ENCODE data around the gene TBC1D4. TPM values are rescaled to one million over a fixed set of nuclear protein-coding genes. Genes with fewer than 3 reads are reported as not detected.

The TBC1D4 gene
- total RNA-seq, 1 donor from 2014 or later: 26.1 TPM

DNA sequence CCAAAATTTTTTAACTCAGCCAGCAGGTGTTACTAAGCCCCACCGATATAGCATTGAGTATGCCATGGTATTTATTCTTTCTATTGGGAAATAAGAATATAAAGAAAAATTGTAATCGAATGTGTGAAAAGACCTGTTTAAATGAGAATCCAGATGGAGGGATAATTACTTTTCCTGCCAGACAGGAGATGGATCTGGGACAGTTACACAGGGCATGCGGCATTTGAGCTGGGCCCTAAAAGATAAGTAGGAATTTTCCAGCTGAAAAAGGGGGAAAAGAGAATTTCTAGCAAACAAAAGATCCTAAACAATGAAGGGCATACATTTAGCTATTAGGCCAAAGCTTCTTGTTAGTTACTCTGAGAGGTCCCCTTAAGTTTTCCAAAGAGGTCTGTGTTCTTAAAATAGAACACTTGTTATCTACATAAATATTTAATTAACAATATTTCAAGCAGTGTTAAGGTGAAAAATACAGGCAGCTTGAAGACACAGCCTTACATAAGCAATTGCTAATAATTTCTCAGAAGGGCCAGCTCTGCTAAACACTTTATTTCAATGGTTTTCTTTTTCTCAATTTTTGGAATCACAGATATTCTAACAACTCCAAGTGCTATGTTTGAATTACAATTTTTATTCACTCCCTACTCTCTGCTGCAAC is 63.7 kb downstream of the TBC1D4 start:
- intact Hi-C loops (cut with DNase I): no loop called here

DNA sequence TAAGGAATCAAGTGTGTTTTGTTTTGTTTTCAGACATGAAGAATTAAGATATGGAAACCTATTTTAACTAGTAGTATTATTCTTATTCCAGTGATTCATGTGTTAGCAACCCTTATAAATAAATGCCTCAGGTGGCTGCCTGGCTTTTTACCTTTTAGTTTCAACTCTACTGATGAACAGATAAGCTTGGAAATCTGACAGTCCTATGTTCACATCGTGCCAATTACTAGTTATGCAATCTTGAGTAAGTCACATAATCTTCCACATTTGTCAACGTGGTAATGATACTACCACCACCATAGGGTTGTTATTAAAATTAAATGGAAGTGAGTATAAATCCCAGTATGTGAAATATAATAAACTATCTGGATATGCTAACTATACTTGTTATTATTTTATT is 64.3 kb downstream of the TBC1D4 start:
- Histone ChIP-seq H3K9me3 (no peaks in the 10 kb centered on the region), H3K27me3 (no peaks in the 10 kb centered on the region), H3K27ac (no peak overlapping the region), H3K36me3 (no peaks in the 10 kb centered on the region), H3K4me3 (no peak overlapping the region), H3K4me1 (peaks cover 38% of the 10 kb centered on the region)
- DNase-seq (no peak), ATAC-seq (no peak)
- TF ChIP-seq, protein P1, sequence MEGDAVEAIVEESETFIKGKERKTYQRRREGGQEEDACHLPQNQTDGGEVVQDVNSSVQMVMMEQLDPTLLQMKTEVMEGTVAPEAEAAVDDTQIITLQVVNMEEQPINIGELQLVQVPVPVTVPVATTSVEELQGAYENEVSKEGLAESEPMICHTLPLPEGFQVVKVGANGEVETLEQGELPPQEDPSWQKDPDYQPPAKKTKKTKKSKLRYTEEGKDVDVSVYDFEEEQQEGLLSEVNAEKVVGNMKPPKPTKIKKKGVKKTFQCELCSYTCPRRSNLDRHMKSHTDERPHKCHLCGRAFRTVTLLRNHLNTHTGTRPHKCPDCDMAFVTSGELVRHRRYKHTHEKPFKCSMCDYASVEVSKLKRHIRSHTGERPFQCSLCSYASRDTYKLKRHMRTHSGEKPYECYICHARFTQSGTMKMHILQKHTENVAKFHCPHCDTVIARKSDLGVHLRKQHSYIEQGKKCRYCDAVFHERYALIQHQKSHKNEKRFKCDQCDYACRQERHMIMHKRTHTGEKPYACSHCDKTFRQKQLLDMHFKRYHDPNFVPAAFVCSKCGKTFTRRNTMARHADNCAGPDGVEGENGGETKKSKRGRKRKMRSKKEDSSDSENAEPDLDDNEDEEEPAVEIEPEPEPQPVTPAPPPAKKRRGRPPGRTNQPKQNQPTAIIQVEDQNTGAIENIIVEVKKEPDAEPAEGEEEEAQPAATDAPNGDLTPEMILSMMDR (IDR thresholded peaks at IDR 0.05): no peak
- intact Hi-C loops (cut with DNase I): no loop called here

More for the DNA sequence above, 63.7 kb downstream of the TBC1D4 start:
- TF ChIP-seq, protein P1 (IDR thresholded peaks at IDR 0.05): no peak
- ATAC-seq (no peak), DNase-seq (no peak)
- peak overlapping the region; percentile 21 for H3K27ac ChIP-seq
- H3K4me3 ChIP-seq: no peak overlapping the region
- no peaks in the 10 kb centered on the region for H3K27me3 ChIP-seq
- H3K9me3 ChIP-seq: no peaks in the 10 kb centered on the region
- H3K36me3 ChIP-seq: no peaks in the 10 kb centered on the region
- peaks cover 38% of the 10 kb centered on the region for H3K4me1 ChIP-seq

DNA sequence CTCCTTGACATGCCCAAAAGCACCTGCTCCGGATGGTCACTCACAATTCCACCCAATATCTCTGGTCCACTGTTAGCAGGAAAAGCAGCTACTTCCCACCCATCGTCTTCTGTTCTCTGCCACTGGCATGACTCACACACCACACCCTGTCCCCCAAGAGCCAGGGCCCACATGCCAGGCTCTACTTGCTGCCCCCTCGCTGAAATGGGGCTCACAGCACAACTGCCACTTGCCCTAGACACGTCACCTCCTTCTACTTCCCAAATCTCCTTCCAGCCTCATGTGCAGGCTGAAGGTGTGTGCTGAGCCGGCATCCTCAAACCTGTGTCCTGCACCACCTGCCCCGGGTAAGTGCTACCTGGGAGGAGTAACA is 65.0 kb downstream of the TBC1D4 start:
- ATAC-seq (peak; percentile 81), DNase-seq (peak; percentile 75)
- Histone ChIP-seq H3K4me3 (no peak overlapping the region), H3K4me1 (peaks cover 36% of the 10 kb centered on the region), H3K27ac (peak overlapping the region; percentile 25), H3K27me3 (no peaks in the 10 kb centered on the region), H3K36me3 (no peaks in the 10 kb centered on the region), H3K9me3 (no peaks in the 10 kb centered on the region)
- intact Hi-C loops (cut with DNase I): no loop called here
- TF ChIP-seq, protein P1 (IDR thresholded peaks at IDR 0.05): no peak

DNA sequence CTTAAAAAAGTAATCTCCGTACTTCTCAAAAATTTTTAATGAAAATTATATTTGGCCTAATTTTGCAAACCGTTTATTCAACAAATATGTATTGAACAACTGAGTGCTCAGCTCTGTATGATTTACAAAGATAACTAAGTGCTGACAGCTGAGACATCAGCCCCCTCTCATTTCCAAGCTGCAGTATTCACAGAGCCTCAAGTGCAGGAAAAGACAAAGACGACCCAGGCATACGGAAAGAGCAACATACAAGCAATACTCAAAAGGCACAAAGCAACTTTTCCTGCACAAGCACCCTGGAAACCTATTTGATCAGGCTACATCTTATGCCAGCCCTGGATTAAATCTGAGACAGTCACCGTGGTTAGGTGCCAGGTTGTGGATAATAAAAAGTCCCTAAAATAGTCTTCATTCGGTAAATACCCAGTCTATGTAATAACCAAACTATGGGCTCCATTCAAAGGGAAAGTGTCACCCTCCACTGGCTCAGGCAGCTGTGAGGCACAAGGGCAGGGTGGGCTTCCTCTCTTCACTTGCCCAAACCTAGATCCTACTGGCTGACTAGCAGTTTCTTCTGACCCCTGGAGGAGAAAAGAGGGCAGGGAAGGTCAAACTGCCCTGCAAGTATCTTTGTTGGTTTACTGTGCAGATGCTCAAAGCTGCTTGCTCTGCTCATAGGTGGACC is 65.5 kb downstream of the TBC1D4 start:
- peak overlapping the region; percentile 25 for H3K27ac ChIP-seq
- DNase-seq: no peak
- TF ChIP-seq, protein P1 (IDR thresholded peaks at IDR 0.05): no peak
- H3K9me3 ChIP-seq: no peaks in the 10 kb centered on the region
- intact Hi-C loops (cut with DNase I): no loop called here
- H3K27me3 ChIP-seq: no peaks in the 10 kb centered on the region
- H3K36me3 ChIP-seq: no peaks in the 10 kb centered on the region
- no peak overlapping the region for H3K4me3 ChIP-seq
- peaks cover 33% of the 10 kb centered on the region for H3K4me1 ChIP-seq
- no peak for ATAC-seq

DNA sequence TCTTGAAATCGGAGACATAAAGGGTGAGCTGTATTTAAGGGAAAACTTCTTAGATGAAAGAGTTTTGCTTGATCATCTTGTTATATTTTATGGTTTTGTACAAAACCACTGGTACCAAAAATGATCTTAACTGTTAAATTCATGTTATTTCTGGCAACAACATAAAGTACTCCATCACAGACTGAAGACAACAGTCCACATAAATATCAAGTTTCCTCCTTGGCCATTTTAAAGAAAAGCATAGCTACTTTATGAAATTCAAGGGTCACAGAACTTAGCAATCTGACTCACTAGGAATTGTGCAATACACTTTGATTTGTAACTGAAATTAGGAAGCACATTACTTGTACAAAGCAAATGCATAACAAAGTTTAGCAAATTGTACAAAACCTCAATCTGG is 66.3 kb downstream of the TBC1D4 start:
- peak overlapping the region; percentile 25 for H3K27ac ChIP-seq
- intact Hi-C loops (cut with DNase I): no loop called here

More for the DNA sequence above, 66.3 kb downstream of the TBC1D4 start:
- H3K4me3 ChIP-seq: no peak overlapping the region
- DNase-seq: no peak
- peak; percentile 34 for ATAC-seq
- TF ChIP-seq, protein P1 (IDR thresholded peaks at IDR 0.05): no peak
- H3K9me3 ChIP-seq: no peaks in the 10 kb centered on the region
- H3K36me3 ChIP-seq: no peaks in the 10 kb centered on the region
- peaks cover 33% of the 10 kb centered on the region for H3K4me1 ChIP-seq
- H3K27me3 ChIP-seq: no peaks in the 10 kb centered on the region
